Gastrocnemius medialis (tissue), 4 donors: ENCODE results near the gene ADIRF.

Experiments
- CTCF ChIP-seq, 5 experiments: fragments of 450-650 bp in 3 of 5; fragments of 200-600 bp in 2 of 5; sonication (generic) in 2 of 5; IDR thresholded peaks in 4 of 5; conservative IDR thresholded peaks in 1 of 5; 1 replicate in 4 of 5; 2 replicates in 1 of 5; pipeline ENCODE4 v1.5.1; 2016 to 2019; ENCODE audit warnings: antibody characterized with exemption in 5 of 5, mild to moderate bottlenecking in 3 of 5, moderate library complexity in 3 of 5
- POLR2A ChIP-seq, 2 donors: fragments of 450-650 bp; IDR thresholded peaks; one replicate each; pipeline ENCODE4 v1.6.1; 2017; ENCODE audit warnings: antibody characterized with exemption in 2 of 2, mild to moderate bottlenecking in 2 of 2, moderate library complexity in 2 of 2

DNA sequence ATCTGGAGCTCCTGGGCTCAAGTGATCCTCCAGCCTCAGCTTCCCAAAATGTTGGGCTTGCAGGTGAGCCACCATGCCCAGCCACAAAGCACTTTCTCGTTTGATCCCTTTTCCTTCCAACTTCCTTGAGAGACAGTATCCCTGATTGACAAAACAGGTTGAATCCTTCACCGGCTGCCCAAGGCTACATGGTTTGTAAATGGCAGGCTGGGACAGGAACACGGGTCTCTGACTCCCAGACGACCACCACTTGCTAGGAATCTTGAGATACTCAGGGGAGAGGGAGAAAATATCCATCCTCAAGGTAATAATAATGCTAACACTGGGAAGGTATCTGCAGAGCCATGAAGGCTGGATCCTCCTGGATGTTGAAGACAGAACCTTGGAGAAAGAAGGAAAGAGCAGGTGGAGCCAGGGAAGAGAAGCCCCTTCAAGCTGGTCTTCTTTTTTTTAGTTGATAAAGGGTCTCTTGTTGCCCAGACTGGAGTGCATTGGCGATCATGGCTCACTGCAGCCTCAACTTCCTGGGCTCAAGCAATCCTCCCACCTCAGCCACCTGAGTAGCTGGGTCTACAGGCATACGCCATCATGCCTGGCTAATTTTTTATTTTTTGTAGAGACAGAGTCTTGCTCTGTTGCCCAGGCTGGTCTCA is 30.7 kb upstream of the ADIRF start:
- TF ChIP-seq POLR2A (IDR thresholded peaks at IDR 0.05) (no peak), CTCF (IDR thresholded peaks at IDR 0.05 in 4 of 5, conservative IDR thresholded peaks at IDR 0.05 in 1 of 5) (no peak)
